LHCN-M2 (cell line): ENCODE measurements around the gene TSPAN18. TPM values are rescaled to one million over a fixed set of nuclear protein-coding genes. Genes with fewer than 3 reads are reported as not detected.
A peak's percentile ranks its signal among the peaks of the same experiment; 100 is the strongest.

ENCODE experiments used
- DNase-seq: peaks from one replicate; pipeline ENCODE4 v3.0.0-alpha.2; 2012; ENCODE audit warnings: low read depth
- total RNA-seq: library from RNA; depleted of rRNA; stranded (reverse); fragments of >200 nt; gene quantifications from 2 replicates; pipeline ENCODE4 v1.2.3, GENCODE V29; 2014

The TSPAN18 gene
- total RNA-seq, 1 experiment from 2014 or later: not detected

GRCh38 chr11:44886790-44887140 is 160.0 kb downstream of the TSPAN18 start:
- DNase-seq: peak; percentile 39

GRCh38 chr11:44887636-44888035 is 160.9 kb downstream of the TSPAN18 start:
- no peak for DNase-seq

GRCh38 chr11:44889266-44889665 is 162.5 kb downstream of the TSPAN18 start:
- DNase-seq: peak; percentile 8

- DNase-seq: no peak
Observed at GRCh38 chr11:44892843-44893242, 166.1 kb downstream of the TSPAN18 start.

GRCh38 chr11:44893308-44893822 is 166.6 kb downstream of the TSPAN18 start:
- no peak for DNase-seq

GRCh38 chr11:44893846-44894617 is 167.3 kb downstream of the TSPAN18 start:
- peak; percentile 26 for DNase-seq

GRCh38 chr11:44899959-44900358 is 173.2 kb downstream of the TSPAN18 start:
- DNase-seq: peak; percentile 62

GRCh38 chr11:44901120-44901633 is 174.4 kb downstream of the TSPAN18 start:
- no peak for DNase-seq

GRCh38 chr11:44901786-44902185 is 175.0 kb downstream of the TSPAN18 start:
- no peak for DNase-seq

GRCh38 chr11:44903035-44903434 is 176.3 kb downstream of the TSPAN18 start:
- no peak for DNase-seq

- no peak for DNase-seq
Observed at GRCh38 chr11:44903518-44903917, 176.8 kb downstream of the TSPAN18 start.

GRCh38 chr11:44904261-44905020 is 177.7 kb downstream of the TSPAN18 start:
- DNase-seq: no peak

GRCh38 chr11:44905131-44905866 is 178.5 kb downstream of the TSPAN18 start:
- no peak for DNase-seq

GRCh38 chr11:44906649-44907048 is 179.9 kb downstream of the TSPAN18 start:
- no peak for DNase-seq

GRCh38 chr11:44909557-44909956 is 182.8 kb downstream of the TSPAN18 start:
- no peak for DNase-seq

GRCh38 chr11:44910591-44910990 is 183.8 kb downstream of the TSPAN18 start:
- no peak for DNase-seq

GRCh38 chr11:44911029-44911814 is 184.5 kb downstream of the TSPAN18 start:
- DNase-seq: peak; percentile 67

- no peak for DNase-seq
Observed at GRCh38 chr11:44912270-44912987, 185.7 kb downstream of the TSPAN18 start.

GRCh38 chr11:44913502-44913901 is 186.7 kb downstream of the TSPAN18 start:
- no peak for DNase-seq

- DNase-seq: no peak
Observed at GRCh38 chr11:44914105-44914504, 187.3 kb downstream of the TSPAN18 start.
